Cardiac septum (tissue), 1 donor: ENCODE data around the gene B9D1. TPM values are rescaled to one million over a fixed set of nuclear protein-coding genes. Genes with fewer than 3 reads are reported as not detected.
A peak's percentile ranks its signal among the peaks of the same experiment; 100 is the strongest.

ENCODE experiments used
- DNase-seq: peaks from one replicate; pipeline ENCODE4 v3.0.0-alpha.2; 2020; ENCODE audit warnings: low spot score
- intact Hi-C: fragments of 100-400 bp; cut with DNase I; formaldehyde crosslinking; loops from one replicate; pipeline ENCODE4 v1.14.0; 2022
- total RNA-seq: library from RNA; stranded (reverse); fragmentation: NEBNext Ultra II Directional; extraction: Animal tissue kit (Norgen Biotek cat#: 25700); gene quantifications from one replicate; pipeline ENCODE4 v1.2.1, GENCODE V29; 2021
- donor health status: DM: no; HTN: no; CAD: no.

Gene B9D1
- total RNA-seq, 1 donor from 2014 or later: 9.7 TPM

DNA sequence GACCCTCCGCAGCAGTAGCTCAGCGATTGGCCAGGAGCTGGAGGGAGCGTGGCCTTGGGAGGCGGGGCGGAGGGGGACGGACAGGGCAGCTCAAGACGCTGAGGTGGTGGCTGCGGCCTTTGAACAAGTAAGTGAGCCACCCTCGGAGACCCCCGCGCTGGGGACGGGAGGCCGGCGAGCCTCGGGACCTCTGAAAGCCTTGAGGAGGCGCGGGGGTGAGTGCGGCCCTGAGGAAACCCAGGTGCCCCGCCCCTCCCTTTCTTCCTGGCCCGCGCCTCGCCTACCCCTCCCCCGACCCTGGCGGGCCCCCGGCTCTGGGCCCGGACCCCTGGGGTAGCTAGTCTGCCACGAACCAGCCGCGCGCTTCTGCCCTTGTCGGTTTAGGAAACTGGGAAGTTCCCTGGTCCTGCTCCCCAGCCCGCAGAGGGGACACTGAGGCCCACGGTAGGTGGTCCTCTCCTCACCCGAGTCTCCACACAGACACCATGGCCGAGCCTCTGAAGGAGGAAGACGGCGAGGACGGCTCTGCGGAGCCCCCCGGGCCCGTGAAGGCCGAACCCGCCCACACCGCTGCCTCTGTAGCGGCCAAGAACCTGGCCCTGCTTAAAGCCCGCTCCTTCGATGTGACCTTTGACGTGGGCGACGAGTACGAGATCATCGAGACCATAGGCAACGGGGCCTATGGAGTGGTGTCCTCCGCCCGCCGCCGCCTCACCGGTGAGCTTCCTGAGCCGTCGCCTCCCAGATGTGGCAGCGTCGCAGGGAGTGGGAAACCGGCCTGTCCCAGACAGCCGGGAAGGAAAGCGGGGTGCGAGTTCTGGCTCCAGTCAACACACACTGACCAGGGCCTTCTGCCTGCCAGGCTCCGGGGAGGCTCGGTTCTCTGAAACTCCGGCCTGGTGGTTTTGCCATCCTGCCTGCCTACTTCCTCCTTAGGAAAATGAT is 16.2 kb upstream of the B9D1 start, which contains the start of gene MAPK7:
MAPK7 (plus strand) TSS at position 83 of the 945 bp plus-strand sequence; CDS start at position 486, 403 bp downstream.
- peak; percentile 74 for DNase-seq
- intact Hi-C loops: loop anchor here (10.0 kb wide), 1 partner anchor 266 kb away; the partner anchor contains the start of gene ALDH3A2

DNA sequence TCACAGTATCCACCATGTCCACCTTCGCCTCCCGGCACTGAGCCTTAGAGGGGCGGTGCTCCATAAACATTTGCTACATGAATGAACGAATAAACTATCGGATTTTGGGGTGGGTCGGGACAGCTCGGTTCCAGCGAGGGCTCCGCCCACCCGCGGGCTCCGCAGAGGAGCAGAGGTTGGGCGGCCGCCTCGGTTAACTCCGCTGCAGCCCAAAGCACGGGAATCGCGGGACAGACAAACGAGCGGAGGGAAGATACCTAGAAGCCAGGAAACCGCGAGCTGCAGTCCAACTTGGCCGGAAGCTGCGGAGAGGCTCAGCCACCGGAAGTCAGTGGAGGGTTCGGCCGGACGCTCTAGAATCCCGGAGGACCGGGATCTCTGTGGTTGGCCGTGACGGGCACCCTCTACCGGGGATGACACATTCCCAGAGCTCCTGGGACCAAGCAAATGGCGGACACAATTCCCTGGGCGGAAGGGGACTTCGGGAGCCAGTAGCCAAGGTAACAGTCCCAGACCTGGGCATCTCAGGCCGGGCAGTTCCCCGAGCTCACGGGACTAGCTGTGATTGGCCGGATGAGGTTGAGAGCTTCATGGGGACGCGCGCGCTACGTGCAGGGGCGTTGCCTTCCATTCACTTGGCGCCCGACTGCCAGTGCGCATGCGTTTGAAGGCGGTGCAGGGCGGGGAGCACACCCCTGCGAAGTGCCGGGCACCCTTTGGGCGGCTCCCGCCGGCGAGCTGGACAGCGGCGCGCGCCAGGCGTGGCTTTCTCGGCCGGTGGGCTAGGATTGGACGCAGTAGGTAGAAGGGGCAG is 15.3 kb upstream of the B9D1 start:
- peak; percentile 100 for DNase-seq
- intact Hi-C loops: loop anchor here (10.0 kb wide), 1 partner anchor 267 kb away; the partner anchor contains the start of gene ALDH3A2

DNA sequence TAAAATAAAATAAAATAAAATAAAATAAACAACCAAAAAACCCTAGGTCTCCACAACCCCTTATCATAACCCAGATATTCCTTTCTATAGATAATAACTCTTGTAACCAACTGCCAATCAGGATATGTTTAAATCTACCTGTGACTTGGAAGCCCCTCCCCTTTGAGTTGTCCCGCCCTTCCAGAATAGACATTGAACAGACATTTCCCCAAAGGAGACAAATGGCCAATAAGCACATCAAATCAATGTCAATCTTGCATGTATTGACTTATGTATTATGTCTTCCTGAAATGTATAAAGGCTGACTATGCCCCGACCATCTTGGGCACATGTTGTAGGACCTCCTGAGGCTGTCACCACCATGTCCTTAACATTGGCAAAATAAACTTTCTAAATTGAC is 14.3 kb upstream of the B9D1 start:
- no peak for DNase-seq
- intact Hi-C loops: loop anchor here (10.0 kb wide), 1 partner anchor 268 kb away; the partner anchor contains the start of gene ALDH3A2

DNA sequence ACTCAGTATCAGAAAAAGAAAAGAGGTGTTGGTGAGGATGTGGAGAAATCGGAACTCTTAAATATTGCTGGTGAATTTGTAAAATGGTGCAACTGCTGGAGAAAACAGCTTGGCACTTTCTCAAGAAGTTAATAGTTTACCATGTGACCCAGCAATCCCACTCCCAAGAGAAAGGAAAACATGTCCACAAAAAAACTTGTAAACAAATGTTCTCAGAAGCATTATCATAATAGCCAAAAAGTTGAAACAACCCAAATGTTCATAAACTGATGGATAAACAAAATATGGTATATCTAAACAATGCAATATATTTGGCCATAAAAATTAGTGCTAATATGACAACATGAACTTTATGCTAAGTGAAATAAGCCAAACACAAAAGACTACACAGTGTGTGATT is 13.2 kb upstream of the B9D1 start:
- intact Hi-C loops: loop anchor here (10.0 kb wide), 1 partner anchor 269 kb away; the partner anchor contains the start of gene ALDH3A2
- DNase-seq: no peak

DNA sequence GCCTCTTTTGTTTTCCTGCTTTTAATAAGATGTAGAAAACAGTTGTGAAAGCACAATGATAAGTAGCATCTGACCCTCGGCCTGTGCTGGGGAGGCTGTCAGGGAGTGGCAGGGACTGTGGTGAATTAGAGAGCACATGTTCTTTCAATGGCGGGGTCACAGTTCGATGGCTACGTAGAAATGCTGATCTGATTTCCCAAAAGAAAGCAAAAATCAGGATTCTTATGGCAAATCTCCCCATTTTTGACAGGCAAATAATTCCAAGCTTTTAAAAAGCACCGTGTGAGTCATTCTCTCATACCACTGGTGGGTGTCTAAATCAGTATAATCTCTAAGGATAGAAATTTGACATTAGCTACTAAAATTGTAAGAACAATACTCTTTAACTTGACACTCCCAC is 11.6 kb upstream of the B9D1 start:
- no peak for DNase-seq
- intact Hi-C loops: loop anchor here (10.0 kb wide), 1 partner anchor 271 kb away; the partner anchor contains the start of gene ALDH3A2

DNA sequence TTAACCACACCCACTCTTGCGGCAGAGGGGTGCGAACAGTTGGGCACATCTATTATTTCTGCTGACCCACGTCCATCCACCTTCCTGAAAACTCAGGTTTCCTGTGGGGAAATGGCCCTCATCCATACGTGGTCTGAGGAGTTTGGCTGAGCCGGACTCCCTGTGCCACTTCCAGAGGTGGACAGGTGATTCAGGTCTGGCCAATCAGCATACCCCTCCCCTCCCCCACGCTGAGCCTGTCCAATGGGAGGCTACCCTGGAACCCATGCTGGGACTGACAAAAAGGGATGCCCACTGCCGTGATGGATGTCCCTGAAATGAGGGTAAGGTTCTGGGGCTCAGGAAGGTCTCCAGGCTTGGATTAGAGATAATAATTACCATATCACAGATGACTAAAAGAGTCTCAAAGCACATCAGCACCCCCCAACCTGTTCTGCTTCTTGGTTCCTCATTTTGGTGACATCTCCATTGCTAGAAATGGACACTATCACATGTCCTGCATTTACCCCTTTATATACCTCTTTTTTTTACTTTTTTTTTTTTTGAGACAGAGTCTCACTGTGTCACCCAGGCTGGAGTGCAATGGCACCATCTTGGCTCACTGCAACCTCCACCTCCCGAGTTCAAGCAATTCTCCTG is 10.5 kb upstream of the B9D1 start:
- peak; percentile 12 for DNase-seq
- intact Hi-C loops: loop anchor here (10.0 kb wide), 1 partner anchor 272 kb away; the partner anchor contains the start of gene ALDH3A2

DNA sequence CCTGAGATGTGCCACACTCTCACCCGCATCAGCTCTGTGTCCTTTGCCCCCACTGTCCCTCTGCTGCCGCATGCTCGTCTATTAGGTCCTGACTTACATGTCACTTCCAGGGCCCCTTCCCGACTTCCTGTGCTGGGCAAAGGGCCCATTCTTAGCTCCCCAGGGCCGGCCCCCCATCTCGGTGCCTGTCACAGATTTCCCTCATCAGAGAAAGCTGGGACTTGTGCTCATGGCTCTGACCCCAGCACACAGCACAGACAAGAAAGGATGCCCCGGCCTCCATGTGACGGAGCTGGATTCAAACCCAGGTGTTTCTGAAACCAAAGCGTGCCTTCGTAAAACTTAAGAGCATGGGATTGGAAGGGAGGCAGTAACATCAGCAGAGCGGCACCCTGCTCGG is 9.9 kb upstream of the B9D1 start:
- intact Hi-C loops: loop anchor here (10.0 kb wide), 1 partner anchor 272 kb away; the partner anchor contains the start of gene ALDH3A2
- DNase-seq: peak; percentile 74

DNA sequence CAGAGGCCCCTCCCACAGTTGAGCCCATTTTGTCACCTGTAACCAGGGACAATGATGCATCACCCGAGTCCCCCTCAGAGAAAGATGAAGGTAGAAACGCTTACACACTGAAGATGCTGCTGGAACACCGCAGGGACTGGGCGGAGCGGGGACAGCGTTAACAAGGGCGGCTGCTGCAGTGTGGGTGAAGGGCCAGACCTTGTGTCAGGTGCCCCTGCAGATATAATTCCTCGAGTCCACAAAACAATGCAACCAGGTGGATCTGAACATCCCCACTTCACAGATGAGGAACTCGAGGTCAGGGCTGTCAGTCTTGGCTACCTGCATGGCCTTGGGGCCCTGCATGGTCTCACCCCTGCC is 9.5 kb upstream of the B9D1 start:
- intact Hi-C loops: loop anchor here (10.0 kb wide), 1 partner anchor 273 kb away; the partner anchor contains the start of gene ALDH3A2
- no peak for DNase-seq

DNA sequence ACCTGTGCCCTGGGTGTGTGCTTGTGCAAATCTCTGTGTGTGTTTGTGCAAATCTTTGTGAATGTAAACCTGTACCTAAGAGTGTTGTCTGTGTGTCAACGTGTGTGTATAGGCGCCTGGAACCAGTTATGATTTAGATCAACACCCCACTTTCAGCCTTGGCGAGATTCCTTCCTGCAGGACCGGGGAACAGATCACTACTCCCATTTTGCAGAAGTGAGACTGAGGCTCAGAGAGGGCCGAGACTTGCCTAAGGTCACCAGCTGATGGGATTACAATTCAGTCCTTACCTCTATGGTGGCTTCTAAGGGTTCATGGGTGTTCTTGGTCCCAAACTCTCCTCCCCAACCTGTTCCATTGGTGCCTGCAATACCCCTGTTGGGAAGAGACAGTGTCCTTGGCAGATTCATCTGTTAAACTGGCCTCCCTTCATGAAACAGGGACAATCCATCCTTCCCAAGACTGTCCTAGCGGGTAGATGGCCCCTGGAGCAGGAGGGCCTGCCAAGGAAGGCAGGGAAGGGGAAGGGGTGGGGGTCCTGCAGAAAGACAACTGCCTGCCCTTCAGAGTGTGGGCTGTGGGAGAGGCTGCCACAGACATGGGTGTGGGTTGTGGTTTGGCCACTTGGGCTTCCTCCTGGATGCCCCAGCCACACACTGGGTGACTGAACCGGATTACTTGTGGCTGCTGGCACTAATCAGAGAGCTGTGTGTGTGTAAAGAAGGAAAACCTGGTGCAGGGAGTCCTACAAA is 8.9 kb upstream of the B9D1 start:
- intact Hi-C loops: loop anchor here (10.0 kb wide), 1 partner anchor 273 kb away; the partner anchor contains the start of gene ALDH3A2
- peak; percentile 74 for DNase-seq

DNA sequence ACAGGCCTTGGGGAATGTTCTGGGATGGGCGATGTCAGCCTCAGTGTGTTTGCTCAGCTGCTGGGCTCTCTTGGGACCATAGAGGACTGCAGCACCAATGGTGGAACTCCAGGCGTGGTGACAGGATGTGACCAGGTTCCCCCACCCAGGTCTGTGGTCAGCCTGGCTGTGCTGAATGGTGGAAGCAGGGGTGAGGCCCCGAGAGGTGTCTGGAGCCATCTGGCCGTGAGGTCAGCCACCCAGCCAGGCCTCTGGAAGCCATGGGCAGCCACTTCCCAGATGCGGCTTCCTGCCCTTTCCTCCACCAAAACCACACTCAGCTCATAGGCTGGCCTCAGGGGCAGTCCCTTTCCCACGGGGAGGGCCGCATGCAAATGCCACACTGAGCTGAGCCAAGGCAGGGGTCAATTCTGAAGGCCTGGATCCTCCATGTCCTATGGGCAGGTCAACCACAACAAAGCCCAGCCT is 8.0 kb upstream of the B9D1 start:
- no peak for DNase-seq
- intact Hi-C loops: loop anchor here (10.0 kb wide), 1 partner anchor 274 kb away; the partner anchor contains the start of gene ALDH3A2

DNA sequence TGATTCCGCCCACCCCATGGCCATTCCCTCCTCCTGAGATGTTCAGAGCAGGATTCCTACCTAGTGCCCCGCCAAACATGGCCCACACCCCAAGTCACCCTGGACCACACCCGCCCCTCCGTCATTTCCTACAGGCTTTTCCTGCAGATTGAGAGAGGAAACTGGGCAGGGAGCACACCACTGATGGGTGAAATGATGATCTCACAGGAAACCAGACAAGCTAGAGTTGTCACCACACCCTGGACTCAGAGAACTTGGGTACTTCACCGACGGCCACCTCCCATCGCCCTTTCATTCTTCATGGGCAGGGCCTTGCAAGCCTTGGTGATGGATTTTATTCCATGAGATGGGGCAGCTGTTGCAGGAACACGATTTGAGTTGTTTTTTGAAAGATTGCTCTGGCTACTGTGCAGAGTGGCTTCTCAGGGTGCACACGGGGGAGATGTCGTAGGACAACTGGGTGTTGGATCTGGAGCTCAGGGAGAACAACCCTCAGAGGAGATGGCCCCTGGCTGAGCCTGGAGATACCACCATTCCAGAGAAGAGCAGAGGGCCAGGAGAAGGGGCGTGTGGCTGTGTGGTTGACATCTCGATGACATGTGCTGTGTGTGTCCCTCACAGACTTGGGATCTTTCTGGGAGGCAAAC is 7.4 kb upstream of the B9D1 start:
- DNase-seq: no peak
- intact Hi-C loops: loop anchor here (5.0 to 10.0 kb wide), 3 partner anchors 37 to 275 kb away; partner anchors contain the start of gene ALDH3A2

DNA sequence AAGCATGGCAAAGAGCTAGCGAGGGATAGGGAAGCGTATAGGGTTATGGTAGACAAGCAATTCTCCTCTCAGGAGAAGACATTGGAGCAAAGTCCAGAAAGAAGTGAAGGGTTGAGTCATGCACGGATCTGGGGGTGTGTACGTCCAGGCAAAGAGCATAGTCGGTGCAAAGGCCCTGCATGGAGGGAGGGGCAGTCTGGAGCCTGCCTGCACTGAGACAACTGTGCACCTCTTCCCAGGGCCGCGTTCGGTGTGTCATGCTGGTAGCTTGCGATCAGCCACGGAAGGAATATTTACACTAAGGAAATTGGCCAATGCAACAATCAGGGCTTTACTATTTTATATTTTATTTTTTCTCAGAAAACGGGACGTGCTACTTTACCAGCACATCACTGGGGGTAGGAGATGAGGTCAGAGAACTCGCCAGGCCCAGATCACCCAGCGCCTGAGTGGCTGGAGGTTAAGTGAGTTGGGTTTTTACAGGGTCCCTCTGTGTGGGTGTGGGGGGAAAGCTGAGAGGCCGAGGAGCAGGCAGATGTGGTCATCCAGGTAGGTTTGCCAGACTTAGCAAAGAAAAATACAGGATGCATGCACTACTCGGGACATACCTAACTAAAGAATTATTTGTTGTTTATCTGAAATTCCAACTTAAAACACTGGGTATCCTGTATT is 6.7 kb upstream of the B9D1 start:
- intact Hi-C loops: loop anchor here (5.0 to 10.0 kb wide), 2 partner anchors 38 to 136 kb away; no protein-coding TSS in a partner anchor
- DNase-seq: no peak

DNA sequence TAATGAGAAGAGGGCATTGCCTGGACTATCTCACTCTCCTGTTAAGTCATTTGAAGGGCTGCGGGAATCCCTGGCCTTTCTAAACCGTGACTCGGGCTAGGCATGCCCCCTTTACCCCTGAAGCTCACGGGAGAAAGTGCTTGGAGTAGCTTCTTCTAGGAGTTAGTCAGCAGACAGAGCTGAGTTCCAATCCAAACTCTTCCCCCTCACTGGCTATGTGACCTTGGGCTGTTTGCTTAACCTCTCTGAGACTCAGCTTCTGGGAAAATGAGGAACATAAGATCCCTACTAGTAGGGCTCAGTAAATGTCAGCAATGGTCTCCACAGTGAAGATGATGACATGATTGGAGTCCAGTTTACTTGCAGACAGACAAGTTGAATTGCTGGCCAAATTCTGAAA is 5.7 kb upstream of the B9D1 start:
- intact Hi-C loops: loop anchor here (5.0 to 10.0 kb wide), 2 partner anchors 39 to 137 kb away; no protein-coding TSS in a partner anchor
- no peak for DNase-seq

DNA sequence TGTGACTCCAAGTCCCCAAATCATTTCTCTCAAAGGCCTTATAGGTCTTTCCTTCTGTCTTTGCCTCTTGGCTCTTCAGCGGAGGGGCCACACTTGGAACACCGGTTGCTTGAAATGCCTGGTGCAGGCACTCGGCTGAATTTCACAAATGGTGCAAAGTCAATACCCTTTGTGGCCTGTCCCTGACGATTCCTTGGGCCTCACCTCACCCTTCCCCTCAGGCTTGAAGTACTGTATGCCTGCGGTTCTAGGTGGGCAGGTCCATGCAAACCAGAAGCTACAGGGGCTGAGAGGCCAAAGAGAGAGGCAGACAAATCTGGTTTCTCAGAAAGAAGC is 4.1 kb upstream of the B9D1 start:
- intact Hi-C loops: loop anchor here (5.0 to 10.0 kb wide), 2 partner anchors 41 to 138 kb away; no protein-coding TSS in a partner anchor
- DNase-seq: no peak

DNA sequence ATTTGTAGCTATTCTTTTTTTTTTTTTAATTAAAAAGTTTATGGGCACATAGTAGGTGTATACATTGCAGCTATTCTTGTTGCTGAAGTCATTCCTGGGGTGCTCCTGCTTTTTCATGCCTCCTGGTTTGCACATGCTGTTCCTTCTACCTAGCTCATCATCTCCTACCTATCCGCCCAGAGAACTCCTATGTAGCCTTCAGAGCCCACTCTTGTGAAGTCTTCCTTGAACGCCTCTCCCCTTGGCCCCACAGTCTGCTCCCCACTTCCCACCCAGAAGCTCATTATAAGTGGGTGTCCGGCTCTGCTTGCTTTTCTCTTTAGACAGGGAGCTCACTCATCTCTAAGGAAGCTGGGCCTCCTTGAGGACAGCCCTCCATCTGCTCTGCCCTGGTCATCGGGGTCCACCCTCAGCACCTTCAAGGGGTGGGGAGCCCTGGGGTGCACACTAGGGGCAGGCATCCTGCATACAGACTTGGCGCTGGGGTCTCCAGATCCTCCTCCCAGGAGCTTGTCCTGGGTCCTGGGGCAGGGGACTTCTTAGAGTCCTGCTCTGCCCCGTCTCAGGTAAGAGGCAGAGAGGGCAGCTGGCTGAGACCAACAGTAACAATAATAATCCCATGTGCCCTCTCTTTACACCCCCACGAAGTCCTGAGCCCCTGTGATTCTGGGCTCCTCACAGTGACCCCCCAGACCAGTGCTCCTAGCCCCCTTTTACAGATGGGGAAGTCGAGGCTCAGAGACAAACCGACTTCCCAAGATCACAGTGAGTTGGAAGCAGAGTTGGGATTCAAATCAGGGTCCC is 3.5 kb upstream of the B9D1 start:
- intact Hi-C loops: loop anchor here (5.0 to 10.0 kb wide), 2 partner anchors 41 to 139 kb away; no protein-coding TSS in a partner anchor
- no peak for DNase-seq

DNA sequence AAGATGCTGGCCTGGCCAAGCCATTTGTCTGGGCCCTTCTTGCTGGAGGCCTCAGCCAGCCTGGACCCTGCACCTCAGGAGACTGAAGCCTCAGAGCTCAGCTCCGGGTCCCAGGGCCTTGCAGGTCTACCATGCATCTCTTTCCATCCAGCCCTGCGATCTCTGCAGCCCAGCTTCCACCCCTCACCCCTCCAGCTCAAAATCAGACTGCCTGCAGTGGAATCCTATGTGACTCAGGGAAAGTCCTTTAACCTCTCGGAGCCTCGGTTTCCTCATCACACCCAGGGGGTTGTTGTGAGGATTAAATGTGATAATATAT is 2.9 kb upstream of the B9D1 start:
- DNase-seq: no peak
- intact Hi-C loops: loop anchor here (5.0 to 10.0 kb wide), 2 partner anchors 42 to 139 kb away; no protein-coding TSS in a partner anchor
